Left ventricle myocardium inferior (tissue), 1 donor: ENCODE data around the gene IER3. TPM values are rescaled to one million over a fixed set of nuclear protein-coding genes. Genes with fewer than 3 reads are reported as not detected.

ENCODE experiments used
- DNase-seq: peaks from one replicate; pipeline ENCODE4 v3.0.0-alpha.2; 2020
- H3K27ac ChIP-seq: fragments of 200-600 bp; replicated peaks from 2 replicates; pipeline ENCODE4 v1.8.0; 2021
- H3K27me3 ChIP-seq: fragments of 200-600 bp; 2 replicates; pipeline ENCODE4 v1.8.0; 2021; ENCODE audit warnings: low read depth
- H3K36me3 ChIP-seq: fragments of 200-600 bp; 2 replicates; pipeline ENCODE4 v1.8.0; 2021
- H3K4me1 ChIP-seq: fragments of 200-600 bp; 2 replicates; pipeline ENCODE4 v1.8.0; 2021
- H3K4me3 ChIP-seq: fragments of 200-600 bp; 2 replicates; pipeline ENCODE4 v1.8.0; 2021; ENCODE audit warnings: mild to moderate bottlenecking, moderate library complexity
- H3K9me3 ChIP-seq: fragments of 200-600 bp; replicated peaks from 2 replicates; pipeline ENCODE4 v1.8.0; 2021
- intact Hi-C: fragments of 100-400 bp; cut with micrococcal nuclease; formaldehyde crosslinking; loops from one replicate; pipeline ENCODE4 v1.11.0; 2022
- total RNA-seq: library from RNA; stranded (reverse); fragmentation: NEBNext Ultra II Directional; extraction: Animal tissue kit (Norgen Biotek cat#: 25700); gene quantifications from one replicate; pipeline ENCODE4 v1.2.1, GENCODE V29; 2021
- TF ChIP-seq, protein P1 (sequence below): fragments of 200-600 bp; IDR thresholded peaks from 2 replicates; pipeline ENCODE4 v1.8.0; 2021; ENCODE audit warnings: antibody characterized with exemption, mild to moderate bottlenecking, borderline replicate concordance
- donor health status: DM: no; HTN: yes; CAD: no; lungs with severe emphysema.

Gene IER3
- total RNA-seq, 1 donor from 2014 or later, result 41.4 TPM

DNA sequence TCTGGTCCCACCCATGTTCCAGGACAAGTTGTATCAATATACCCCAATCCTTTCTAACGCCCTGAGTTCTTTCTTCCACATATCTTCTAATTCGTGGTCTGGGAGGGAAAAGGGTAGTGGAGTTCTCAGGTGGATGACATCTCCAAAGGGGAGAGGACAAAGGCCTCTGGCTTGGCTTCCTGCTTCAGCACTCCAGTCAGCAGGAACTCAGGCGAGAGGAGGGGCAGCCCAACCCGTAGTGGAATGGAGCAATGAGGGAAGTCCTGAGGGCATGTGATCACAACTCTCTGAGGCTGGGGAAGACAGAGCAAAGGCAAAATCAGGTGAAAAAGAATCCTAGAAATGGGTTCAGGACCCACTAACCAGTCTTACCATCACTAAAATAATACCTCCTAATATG is 44.0 kb downstream of the IER3 start:
- intact Hi-C loops, result no loop called here
- peak overlapping the region; percentile 27 for H3K27ac ChIP-seq
- DNase-seq, result no peak

DNA sequence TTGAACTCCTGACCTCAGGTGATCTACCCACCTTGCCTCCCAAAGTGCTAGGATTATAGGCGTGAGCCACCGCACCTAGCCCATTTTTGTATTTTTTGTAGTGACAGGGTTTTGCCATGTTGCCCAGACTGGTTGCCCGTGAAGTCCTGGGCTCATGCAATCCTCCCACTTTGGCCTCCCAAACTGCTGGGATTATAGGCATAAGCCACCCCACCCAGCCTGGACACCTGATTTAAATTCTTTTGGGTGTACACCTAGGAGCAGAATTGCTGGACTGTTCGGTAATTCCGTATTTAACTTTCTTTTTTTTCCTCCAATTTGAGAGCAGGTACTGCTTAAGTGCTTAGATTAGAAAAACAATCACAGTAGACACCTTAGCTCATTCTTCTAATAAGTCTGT is 47.9 kb downstream of the IER3 start:
- DNase-seq, result no peak
- Histone ChIP-seq H3K4me1 (peaks cover 13% of the 10 kb centered on the region), H3K27ac (no peak overlapping the region), H3K27me3 (no peaks in the 10 kb centered on the region), H3K36me3 (peaks cover 12% of the 10 kb centered on the region), H3K4me3 (no peak overlapping the region), H3K9me3 (no peaks in the 10 kb centered on the region)
- TF ChIP-seq, protein P1, sequence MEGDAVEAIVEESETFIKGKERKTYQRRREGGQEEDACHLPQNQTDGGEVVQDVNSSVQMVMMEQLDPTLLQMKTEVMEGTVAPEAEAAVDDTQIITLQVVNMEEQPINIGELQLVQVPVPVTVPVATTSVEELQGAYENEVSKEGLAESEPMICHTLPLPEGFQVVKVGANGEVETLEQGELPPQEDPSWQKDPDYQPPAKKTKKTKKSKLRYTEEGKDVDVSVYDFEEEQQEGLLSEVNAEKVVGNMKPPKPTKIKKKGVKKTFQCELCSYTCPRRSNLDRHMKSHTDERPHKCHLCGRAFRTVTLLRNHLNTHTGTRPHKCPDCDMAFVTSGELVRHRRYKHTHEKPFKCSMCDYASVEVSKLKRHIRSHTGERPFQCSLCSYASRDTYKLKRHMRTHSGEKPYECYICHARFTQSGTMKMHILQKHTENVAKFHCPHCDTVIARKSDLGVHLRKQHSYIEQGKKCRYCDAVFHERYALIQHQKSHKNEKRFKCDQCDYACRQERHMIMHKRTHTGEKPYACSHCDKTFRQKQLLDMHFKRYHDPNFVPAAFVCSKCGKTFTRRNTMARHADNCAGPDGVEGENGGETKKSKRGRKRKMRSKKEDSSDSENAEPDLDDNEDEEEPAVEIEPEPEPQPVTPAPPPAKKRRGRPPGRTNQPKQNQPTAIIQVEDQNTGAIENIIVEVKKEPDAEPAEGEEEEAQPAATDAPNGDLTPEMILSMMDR, result no peak
- intact Hi-C loops, result no loop called here

More for the DNA sequence above, 44.0 kb downstream of the IER3 start:
- Histone ChIP-seq H3K9me3 (no peaks in the 10 kb centered on the region), H3K36me3 (peaks cover 29% of the 10 kb centered on the region), H3K4me3 (no peak overlapping the region), H3K27me3 (no peaks in the 10 kb centered on the region), H3K4me1 (peaks cover 12% of the 10 kb centered on the region)
- TF ChIP-seq, protein P1, result no peak

Other genes with a start within 250 kb of the IER3 start
- 18.3 TPM for gene GNL1, start 188.1 kb downstream of the IER3 start, total RNA-seq
- 2.0 TPM for gene PRR3, start 187.3 kb downstream of the IER3 start, total RNA-seq
- gene ABCF1, start 173.1 kb downstream of the IER3 start, total RNA-seq, result 38.8 TPM
- 31.5 TPM for gene PPP1R10, start 127.3 kb downstream of the IER3 start, total RNA-seq
- gene MRPS18B, start 126.7 kb downstream of the IER3 start, total RNA-seq, result 119 TPM
- 2.7 TPM for gene ATAT1, start 117.7 kb downstream of the IER3 start, total RNA-seq
- gene C6orf136, start 97.4 kb downstream of the IER3 start, total RNA-seq, result 57.3 TPM
- 22.1 TPM for gene DHX16, start 71.5 kb downstream of the IER3 start, total RNA-seq
- 14.5 TPM for gene PPP1R18, start 57.9 kb downstream of the IER3 start, total RNA-seq
- gene NRM, start 53.6 kb downstream of the IER3 start, total RNA-seq, result 3.7 TPM
- gene MDC1, start 27.3 kb downstream of the IER3 start, total RNA-seq, result 14.1 TPM
- gene TUBB, start 24.2 kb downstream of the IER3 start, total RNA-seq, result 187 TPM
- gene FLOT1, start 1.9 kb downstream of the IER3 start, total RNA-seq, result 223 TPM
- gene DDR1, start 140.0 kb upstream of the IER3 start, total RNA-seq, result 28.2 TPM
- gene GTF2H4, start 163.7 kb upstream of the IER3 start, total RNA-seq, result 23.0 TPM
- 21.0 TPM for gene VARS2, start 169.7 kb upstream of the IER3 start, total RNA-seq
- gene SFTA2, start 187.6 kb upstream of the IER3 start, total RNA-seq, result not detected
- gene MUCL3, start 196.4 kb upstream of the IER3 start, total RNA-seq, result not detected
- gene MUC21, start 239.2 kb upstream of the IER3 start, total RNA-seq, result not detected